ENCODE results near the gene IL27RA.

Gene IL27RA

GRCh38 chr19:13986348-13986904 is 45.1 kb upstream of the IL27RA start:
- Histone ChIP-seq H3K36me3 (peaks cover 0 to 29% (median 17%) of the 10 kb centered on the region in 11 experiments; a peak in 18 of 22 replicates), H3K27me3 (no peaks in the 10 kb centered on the region), H3K9ac (peak overlapping the region; percentile 78 to 87 (median 83)), H3K4me3 (peak overlapping the region; percentile 23 to 61 (median 48); a peak in 19 of 20 replicates), H3K4me1 (peaks cover 67 to 94% (median 88%) of the 10 kb centered on the region in 10 experiments), H4K20me1 (no peaks in the 10 kb centered on the region), H3K27ac (peak overlapping the region; percentile 90 to 96 (median 94)), H3K4me2 (peak overlapping the region; percentile 95 to 99 (median 97)), H3K9me3 (replicated peaks in 1 of 11) (no peaks in the 10 kb centered on the region)
- TF ChIP-seq Cebpa-rat (IDR thresholded peaks at IDR 0.05): no peak

GRCh38 chr19:13987101-13987890 is 44.3 kb upstream of the IL27RA start:
- Histone ChIP-seq H3K9me3 (replicated peaks in 1 of 11) (no peaks in the 10 kb centered on the region), H3K27ac (peak overlapping the region; percentile 90 to 96 (median 94)), H3K4me3 (peak overlapping the region; percentile 23 to 61 (median 48); a peak in 19 of 20 replicates), H4K20me1 (no peaks in the 10 kb centered on the region), H3K36me3 (peaks cover 6 to 34% (median 24%) of the 10 kb centered on the region in 11 experiments; a peak in 21 of 22 replicates), H3K27me3 (no peaks in the 10 kb centered on the region), H3K4me1 (peaks cover 58 to 94% (median 82%) of the 10 kb centered on the region in 10 experiments), H3K4me2 (peak overlapping the region; percentile 95 to 99 (median 97)), H3K9ac (peak overlapping the region; percentile 78 to 87 (median 83))
- no peak for TF ChIP-seq Cebpa-rat (IDR thresholded peaks at IDR 0.05)

GRCh38 chr19:13989487-13989886 is 42.1 kb upstream of the IL27RA start:
- Histone ChIP-seq H3K27ac (peak overlapping the region in 4 of 11 experiments; percentile 8 to 96 (median 60); a peak in 5 of 22 replicates), H3K36me3 (peaks cover 17 to 40% (median 35%) of the 10 kb centered on the region in 11 experiments), H3K4me1 (peaks cover 39 to 80% (median 67%) of the 10 kb centered on the region in 10 experiments), H3K9ac (no peak overlapping the region), H3K9me3 (replicated peaks in 1 of 11) (no peaks in the 10 kb centered on the region), H3K4me3 (no peak overlapping the region), H4K20me1 (no peaks in the 10 kb centered on the region), H3K27me3 (no peaks in the 10 kb centered on the region), H3K4me2 (peak overlapping the region in 3 of 11 experiments; percentile 3 to 18 (median 3); a peak in 2 of 22 replicates)
- TF ChIP-seq Cebpa-rat (IDR thresholded peaks at IDR 0.05): no peak

GRCh38 chr19:13990085-13990484 is 41.5 kb upstream of the IL27RA start:
- Histone ChIP-seq H4K20me1 (no peaks in the 10 kb centered on the region), H3K4me2 (peak overlapping the region in 3 of 11 experiments; percentile 3 to 18 (median 3); a peak in 2 of 22 replicates), H3K27ac (peak overlapping the region in 2 of 11 experiments; percentile 4 to 29; a peak in 1 of 22 replicates), H3K4me1 (peaks cover 33 to 74% (median 61%) of the 10 kb centered on the region in 10 experiments), H3K36me3 (peaks cover 17 to 42% (median 37%) of the 10 kb centered on the region in 11 experiments), H3K9ac (no peak overlapping the region), H3K9me3 (replicated peaks in 1 of 11) (no peaks in the 10 kb centered on the region), H3K4me3 (no peak overlapping the region), H3K27me3 (no peaks in the 10 kb centered on the region)
- TF ChIP-seq Cebpa-rat (IDR thresholded peaks at IDR 0.05): no peak

GRCh38 chr19:13992025-13992424 is 39.5 kb upstream of the IL27RA start:
- Histone ChIP-seq H3K9ac (0 out of 22 replicates have a peak overlapping the region, but pooled peaks of 1 of the 11 experiments have one; percentile 5), H3K36me3 (peaks cover 17 to 57% (median 47%) of the 10 kb centered on the region in 11 experiments), H4K20me1 (peaks cover 0 to 9% (median 0%) of the 10 kb centered on the region in 11 experiments; a peak in 1 of 22 replicates), H3K27me3 (no peaks in the 10 kb centered on the region), H3K4me3 (no peak overlapping the region), H3K4me2 (0 out of 22 replicates have a peak overlapping the region, but pooled peaks of 2 of the 11 experiments have one; percentile 21 to 38), H3K27ac (no peak overlapping the region), H3K9me3 (replicated peaks in 1 of 11) (no peaks in the 10 kb centered on the region), H3K4me1 (peaks cover 15 to 55% (median 44%) of the 10 kb centered on the region in 10 experiments)
- TF ChIP-seq Cebpa-rat (IDR thresholded peaks at IDR 0.05): no peak

- Histone ChIP-seq H3K4me1 (peaks cover 0 to 44% (median 27%) of the 10 kb centered on the region in 10 experiments; a peak in 17 of 20 replicates), H3K4me2 (peak overlapping the region in 4 of 11 experiments; percentile 8 to 36 (median 26); a peak in 4 of 22 replicates), H3K4me3 (no peak overlapping the region), H4K20me1 (peaks cover 0 to 17% (median 0%) of the 10 kb centered on the region in 11 experiments; a peak in 1 of 22 replicates), H3K27ac (peak overlapping the region in 4 of 11 experiments; percentile 11 to 39 (median 23); a peak in 5 of 22 replicates), H3K9me3 (replicated peaks in 1 of 11) (peaks cover 1 to 3% (median 2%) of the 10 kb centered on the region in 11 experiments; a peak in 20 of 22 replicates), H3K27me3 (no peaks in the 10 kb centered on the region), H3K9ac (peak overlapping the region in 3 of 11 experiments; percentile 13 to 54 (median 18); a peak in 2 of 22 replicates), H3K36me3 (peaks cover 20 to 74% (median 56%) of the 10 kb centered on the region in 11 experiments)
- TF ChIP-seq Cebpa-rat (IDR thresholded peaks at IDR 0.05): no peak
These were observed 37.8 kb upstream of the IL27RA start for GRCh38 chr19:13993590-13994300.

- H3K4me3 ChIP-seq: no peak overlapping the region
- H3K27ac ChIP-seq: peak overlapping the region in 4 of 11 experiments; percentile 3 to 27 (median 5); a peak in 2 of 22 replicates
- peak overlapping the region in 1 of 11 experiments; percentile 42; a peak in 3 of 22 replicates for H3K9ac ChIP-seq
- peaks cover 31 to 81% (median 64%) of the 10 kb centered on the region in 11 experiments for H3K36me3 ChIP-seq
- H4K20me1 ChIP-seq: peaks cover 0 to 17% (median 0%) of the 10 kb centered on the region in 11 experiments; a peak in 1 of 22 replicates
- H3K9me3 ChIP-seq (replicated peaks in 1 of 11): peaks cover 9 to 14% (median 12%) of the 10 kb centered on the region in 11 experiments
- no peak overlapping the region for H3K4me2 ChIP-seq
- H3K27me3 ChIP-seq: no peaks in the 10 kb centered on the region
- TF ChIP-seq Cebpa-rat (IDR thresholded peaks at IDR 0.05): no peak
- peaks cover 3 to 34% (median 21%) of the 10 kb centered on the region in 10 experiments; a peak in 19 of 20 replicates for H3K4me1 ChIP-seq
These were observed 36.4 kb upstream of the IL27RA start for GRCh38 chr19:13995017-13995728.

Data from BLaER1 treated with 17β-estradiol and CSF1 and Interleukin-3, amounts not matched to agents 10 nM and 100 nM (cell line).